Gastrocnemius medialis (tissue), 4 donors: ENCODE measurements around the gene PSRC1. TPM values are rescaled to one million over a fixed set of nuclear protein-coding genes. Genes with fewer than 3 reads are reported as not detected.

ENCODE experiments used
- ATAC-seq, 2 donors: fragments of 150-250 bp; one replicate each; pipeline ENCODE4 v1.9.1; 2016
- DNase-seq, 2 donors: peaks; one replicate each; pipeline ENCODE4 v3.0.0-alpha.2; 2019
- H3K27ac ChIP-seq, 4 donors: fragments of 200-600 bp; sonication (generic); 1 replicate in 1 of 4; 2 replicates in 3 of 4; pipeline ENCODE4 v1.5.1; 2016 to 2018; ENCODE audit warnings: mild to moderate bottlenecking in 2 of 4, moderate library complexity in 1 of 4
- H3K27me3 ChIP-seq, 3 donors: fragments of 200-600 bp; sonication (generic) in 2 of 3; 1 replicate in 1 of 3; 2 replicates in 2 of 3; pipeline versions ENCODE4 v1.5.1 to v1.6.0; 2016 to 2019; ENCODE audit warnings: mild to moderate bottlenecking in 1 of 3, moderate library complexity in 1 of 3
- H3K36me3 ChIP-seq, 2 donors: fragments of 200-600 bp; sonication (generic) in 1 of 2; one replicate each; pipeline ENCODE4 v1.5.1; 2017 to 2018
- H3K4me1 ChIP-seq, 2 donors: fragments of 200-600 bp; sonication (generic) in 1 of 2; one replicate each; pipeline ENCODE4 v1.5.1; 2016 to 2017; ENCODE audit warnings: mild to moderate bottlenecking in 2 of 2
- H3K4me3 ChIP-seq, 4 donors: fragments of 200-600 bp; sonication (generic) in 3 of 4; 1 replicate in 1 of 4; 2 replicates in 3 of 4; pipeline ENCODE4 v1.5.1; 2016 to 2019; ENCODE audit warnings: mild to moderate bottlenecking in 2 of 4
- H3K9me3 ChIP-seq, 3 donors: fragments of 200-600 bp; sonication (generic) in 2 of 3; 1 replicate in 1 of 3; 2 replicates in 2 of 3; pipeline ENCODE4 v1.5.1; 2016 to 2019
- POLR2A ChIP-seq, 2 donors: fragments of 450-650 bp; IDR thresholded peaks; one replicate each; pipeline ENCODE4 v1.6.1; 2017; ENCODE audit warnings: antibody characterized with exemption in 2 of 2, mild to moderate bottlenecking in 2 of 2, moderate library complexity in 2 of 2
- in situ Hi-C, 4 donors: fragments of 200-750 bp; cut with MboI; loops; one replicate each; pipeline versions ENCODE4 v1.15.0 to v1.8.0; 2017; ENCODE audit warnings: low sequenced_read_pairs in 4 of 4
- intact Hi-C: fragments of 100-400 bp; cut with DNase I; formaldehyde crosslinking; loops from one replicate; pipeline ENCODE4 v1.15.1; 2023; ENCODE audit warnings: low total_unique reads
- total RNA-seq, 4 donors: library from RNA; depleted of rRNA; stranded (reverse); fragments of >200 nt; gene quantifications; one replicate each; pipeline versions ENCODE4 v1.1.0 to v1.2.3, GENCODE V29; 2016
- TF ChIP-seq, protein P1 (sequence below), 5 experiments: fragments of 450-650 bp in 3 of 5; fragments of 200-600 bp in 2 of 5; sonication (generic) in 2 of 5; IDR thresholded peaks in 4 of 5; conservative IDR thresholded peaks in 1 of 5; 1 replicate in 4 of 5; 2 replicates in 1 of 5; pipeline ENCODE4 v1.5.1; 2016 to 2019; ENCODE audit warnings: antibody characterized with exemption in 5 of 5, mild to moderate bottlenecking in 3 of 5, moderate library complexity in 3 of 5

Gene PSRC1
- total RNA-seq, 4 donors from 2014 or later = 0.19 to 2.3 (median 0.84) TPM; not detected in 1

DNA sequence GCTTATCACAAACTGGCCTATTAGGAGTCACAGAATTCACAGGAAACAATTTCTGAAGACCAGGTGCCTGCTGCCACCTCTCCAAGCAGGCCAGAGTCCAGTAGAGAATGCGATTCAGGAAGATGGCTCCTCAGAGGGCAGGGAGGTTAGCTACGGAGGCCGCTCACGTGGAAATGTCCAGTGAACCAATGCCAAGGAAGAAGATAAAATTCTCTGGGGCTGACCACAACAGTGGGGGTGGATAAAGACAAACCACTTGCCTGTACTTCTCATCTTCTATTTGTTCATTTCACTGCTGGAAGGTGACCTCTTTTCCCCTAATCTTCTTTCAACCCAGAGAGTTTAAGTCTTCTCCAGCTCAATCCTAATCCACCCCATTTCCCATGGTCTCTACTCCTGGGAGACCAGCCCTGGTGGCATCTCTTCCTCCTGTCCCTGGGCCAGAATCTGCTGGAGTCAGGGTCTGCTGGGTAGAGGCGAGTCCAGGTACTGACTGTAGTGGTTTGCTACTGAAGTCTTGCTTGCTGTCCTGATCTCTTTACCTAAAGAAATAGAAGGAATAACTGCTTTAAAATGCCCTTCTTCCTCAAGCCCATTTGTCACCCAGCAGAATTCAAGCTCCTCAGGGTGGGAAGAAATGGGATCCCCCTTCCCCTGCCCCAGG, 3.2 kb downstream of the PSRC1 start:
- ATAC-seq (no peak), DNase-seq (no peak)
- H3K36me3 ChIP-seq = no peaks in the 10 kb centered on the region
- no peak overlapping the region for H3K27ac ChIP-seq
- intact Hi-C loops (loop anchor here (5.0 kb wide), 1 partner anchor 253 kb away; no protein-coding TSS in a partner anchor), in situ Hi-C loops (loop anchor here in 3 of 4 donors (5.0 to 25.0 kb wide), 5 partner anchors 115 to 258 kb away; partner anchors contain the start of genes GPR61 (in 2 of the 3), SORT1 (in 2 of the 3) and GNAI3 (in 1 of the 3))
- H3K27me3 ChIP-seq = no peaks in the 10 kb centered on the region
- no peak overlapping the region for H3K4me3 ChIP-seq
- no peaks in the 10 kb centered on the region for H3K9me3 ChIP-seq
- TF ChIP-seq, protein P1, sequence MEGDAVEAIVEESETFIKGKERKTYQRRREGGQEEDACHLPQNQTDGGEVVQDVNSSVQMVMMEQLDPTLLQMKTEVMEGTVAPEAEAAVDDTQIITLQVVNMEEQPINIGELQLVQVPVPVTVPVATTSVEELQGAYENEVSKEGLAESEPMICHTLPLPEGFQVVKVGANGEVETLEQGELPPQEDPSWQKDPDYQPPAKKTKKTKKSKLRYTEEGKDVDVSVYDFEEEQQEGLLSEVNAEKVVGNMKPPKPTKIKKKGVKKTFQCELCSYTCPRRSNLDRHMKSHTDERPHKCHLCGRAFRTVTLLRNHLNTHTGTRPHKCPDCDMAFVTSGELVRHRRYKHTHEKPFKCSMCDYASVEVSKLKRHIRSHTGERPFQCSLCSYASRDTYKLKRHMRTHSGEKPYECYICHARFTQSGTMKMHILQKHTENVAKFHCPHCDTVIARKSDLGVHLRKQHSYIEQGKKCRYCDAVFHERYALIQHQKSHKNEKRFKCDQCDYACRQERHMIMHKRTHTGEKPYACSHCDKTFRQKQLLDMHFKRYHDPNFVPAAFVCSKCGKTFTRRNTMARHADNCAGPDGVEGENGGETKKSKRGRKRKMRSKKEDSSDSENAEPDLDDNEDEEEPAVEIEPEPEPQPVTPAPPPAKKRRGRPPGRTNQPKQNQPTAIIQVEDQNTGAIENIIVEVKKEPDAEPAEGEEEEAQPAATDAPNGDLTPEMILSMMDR (IDR thresholded peaks at IDR 0.05 in 4 of 5, conservative IDR thresholded peaks at IDR 0.05 in 1 of 5) = no peak
- no peak for TF ChIP-seq POLR2A (IDR thresholded peaks at IDR 0.05)
- peaks cover 24 to 30% of the 10 kb centered on the region in 2 donors for H3K4me1 ChIP-seq

DNA sequence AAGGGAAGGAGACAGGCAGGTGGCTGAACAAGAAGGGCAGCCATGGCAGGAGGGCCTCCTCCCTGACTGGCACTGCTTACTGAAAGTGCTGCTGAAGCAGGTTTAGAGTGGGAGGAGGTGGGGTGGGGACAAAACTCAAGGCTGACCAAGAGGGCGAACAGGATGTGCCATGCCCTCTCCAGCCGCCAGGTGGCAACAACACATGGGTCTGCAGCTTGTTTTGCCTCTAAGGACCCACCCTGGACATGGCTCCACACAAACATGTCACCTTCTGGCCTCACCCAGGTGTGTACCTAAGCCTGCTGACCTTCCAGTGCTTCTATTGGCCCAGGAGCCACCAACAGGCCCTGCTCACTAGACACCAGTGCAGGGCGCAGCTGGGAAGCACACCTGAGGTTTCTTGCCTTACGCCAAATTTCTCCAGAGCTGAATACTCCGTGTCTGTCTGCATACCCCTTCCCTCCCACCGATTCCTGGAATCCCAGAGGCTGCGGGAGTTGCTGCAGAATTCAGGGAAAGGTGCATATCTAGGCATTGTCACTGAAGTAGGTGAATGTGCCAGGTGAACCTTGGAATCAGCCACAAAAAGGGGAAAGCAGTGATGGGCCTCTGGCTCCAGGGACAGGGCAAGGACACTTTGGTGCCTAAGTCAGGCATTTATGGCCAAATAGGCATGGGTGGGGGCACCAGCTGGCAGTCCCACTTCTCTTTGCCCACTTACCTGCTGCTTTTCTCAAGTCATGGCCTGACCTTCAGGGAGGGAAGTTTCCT, 5.3 kb downstream of the PSRC1 start:
- peak; percentile 42 to 75 for DNase-seq
- Histone ChIP-seq H3K4me3 (no peak overlapping the region), H3K27ac (peak overlapping the region in 3 of 4 donors; percentile 21 to 62 (median 50)), H3K4me1 (peaks cover 14 to 33% of the 10 kb centered on the region in 2 donors), H3K36me3 (no peaks in the 10 kb centered on the region), H3K9me3 (no peaks in the 10 kb centered on the region), H3K27me3 (no peaks in the 10 kb centered on the region)
- TF ChIP-seq POLR2A (IDR thresholded peaks at IDR 0.05) = no peak
- TF ChIP-seq, protein P1 (IDR thresholded peaks at IDR 0.05 in 4 of 5, conservative IDR thresholded peaks at IDR 0.05 in 1 of 5) = peak; percentile 85 to 93 (median 88)
- in situ Hi-C loops (loop anchor here in 3 of 4 donors (5.0 to 25.0 kb wide), 4 partner anchors 120 to 260 kb away; partner anchors contain the start of genes GPR61 (in 2 of the 3), GNAI3 (in 1 of the 3) and SORT1 (in 1 of the 3)), intact Hi-C loops (loop anchor here (1.0 to 5.0 kb wide), 2 partner anchors 122 to 255 kb away; no protein-coding TSS in a partner anchor)
- peak in 1 of 2 donors; percentile 53 for ATAC-seq

DNA sequence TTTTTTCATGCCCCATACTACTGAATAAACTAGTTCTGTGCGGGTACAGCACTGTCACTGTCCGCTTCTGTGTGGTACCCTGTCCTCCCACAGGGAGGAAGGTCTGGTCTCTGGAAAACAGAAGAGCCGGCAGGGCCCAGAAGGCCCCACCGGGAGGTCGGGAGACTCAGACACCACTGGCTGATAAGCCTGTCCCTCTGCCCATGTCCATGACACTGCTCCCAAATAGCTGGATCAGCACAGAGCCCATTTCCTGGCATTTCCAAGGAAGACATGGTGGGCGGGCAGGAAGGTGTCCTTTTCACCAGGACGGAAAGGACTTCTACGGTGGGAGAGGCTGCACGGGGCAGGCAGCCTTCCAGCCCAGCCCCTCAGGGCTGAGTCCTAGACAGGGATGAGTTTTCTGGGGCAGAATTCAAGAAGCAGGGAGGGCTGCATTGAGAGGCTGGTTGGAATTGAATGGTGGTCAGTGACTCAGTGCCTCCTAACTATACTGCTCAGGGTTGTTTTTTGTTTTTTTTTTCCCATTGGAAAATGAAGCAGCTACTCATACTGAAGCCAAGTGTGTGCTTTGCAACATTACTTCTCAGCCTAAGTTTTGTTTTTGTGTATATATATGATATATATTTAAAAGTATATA, 7.1 kb downstream of the PSRC1 start:
- Histone ChIP-seq H3K27ac (peak overlapping the region in 3 of 4 donors; percentile 57 to 85 (median 77)), H3K9me3 (no peaks in the 10 kb centered on the region), H3K4me1 (peaks cover 10 to 27% of the 10 kb centered on the region in 2 donors), H3K27me3 (no peaks in the 10 kb centered on the region), H3K4me3 (no peak overlapping the region), H3K36me3 (no peaks in the 10 kb centered on the region)
- in situ Hi-C loops (loop anchor here in 3 of 4 donors (5.0 to 25.0 kb wide), 4 partner anchors 121 to 261 kb away; partner anchors contain the start of genes GPR61 (in 2 of the 3), GNAI3 (in 1 of the 3) and SORT1 (in 1 of the 3)), intact Hi-C loops (loop anchor here (5.0 kb wide), 1 partner anchor 256 kb away; no protein-coding TSS in a partner anchor)
- no peak for DNase-seq
- ATAC-seq = no peak
- TF ChIP-seq, protein P1 (IDR thresholded peaks at IDR 0.05 in 4 of 5, conservative IDR thresholded peaks at IDR 0.05 in 1 of 5) = no peak
- TF ChIP-seq POLR2A (IDR thresholded peaks at IDR 0.05) = no peak
